ENCODE measurements around the gene NPAS3. TPM values are rescaled to one million over a fixed set of nuclear protein-coding genes. Genes with fewer than 3 reads are reported as not detected.

The NPAS3 gene
- total and polyA plus RNA-seq, 11 donors, result 0.15 to 3.4 (median 0.92) TPM

DNA sequence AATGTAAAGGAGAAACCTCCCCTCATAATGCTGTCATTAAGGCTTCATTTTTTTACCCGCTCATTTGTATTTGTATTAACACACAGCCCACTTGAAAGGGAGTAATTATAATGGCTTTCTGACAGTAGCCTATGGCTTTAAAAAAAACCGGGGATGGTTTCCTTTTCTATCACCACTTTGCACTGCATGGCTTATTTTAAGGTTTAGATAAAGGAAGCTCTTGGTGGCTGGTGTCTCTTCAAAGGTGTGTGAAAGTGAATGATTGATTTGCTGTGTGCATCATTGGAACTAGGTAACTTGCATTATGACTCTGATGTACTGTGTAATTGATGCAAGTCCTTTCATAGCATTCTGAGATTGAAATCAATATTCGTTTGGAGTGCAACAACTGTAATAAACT lies 80.7 kb downstream of the NPAS3 start:
- TF ChIP-seq POLR2A (IDR thresholded peaks at IDR 0.05), result no peak
- TF ChIP-seq, protein P1, sequence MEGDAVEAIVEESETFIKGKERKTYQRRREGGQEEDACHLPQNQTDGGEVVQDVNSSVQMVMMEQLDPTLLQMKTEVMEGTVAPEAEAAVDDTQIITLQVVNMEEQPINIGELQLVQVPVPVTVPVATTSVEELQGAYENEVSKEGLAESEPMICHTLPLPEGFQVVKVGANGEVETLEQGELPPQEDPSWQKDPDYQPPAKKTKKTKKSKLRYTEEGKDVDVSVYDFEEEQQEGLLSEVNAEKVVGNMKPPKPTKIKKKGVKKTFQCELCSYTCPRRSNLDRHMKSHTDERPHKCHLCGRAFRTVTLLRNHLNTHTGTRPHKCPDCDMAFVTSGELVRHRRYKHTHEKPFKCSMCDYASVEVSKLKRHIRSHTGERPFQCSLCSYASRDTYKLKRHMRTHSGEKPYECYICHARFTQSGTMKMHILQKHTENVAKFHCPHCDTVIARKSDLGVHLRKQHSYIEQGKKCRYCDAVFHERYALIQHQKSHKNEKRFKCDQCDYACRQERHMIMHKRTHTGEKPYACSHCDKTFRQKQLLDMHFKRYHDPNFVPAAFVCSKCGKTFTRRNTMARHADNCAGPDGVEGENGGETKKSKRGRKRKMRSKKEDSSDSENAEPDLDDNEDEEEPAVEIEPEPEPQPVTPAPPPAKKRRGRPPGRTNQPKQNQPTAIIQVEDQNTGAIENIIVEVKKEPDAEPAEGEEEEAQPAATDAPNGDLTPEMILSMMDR (IDR thresholded peaks at IDR 0.05), result no peak
- intact Hi-C loops (cut with DNase I), result no loop called here
- Histone ChIP-seq H3K4me3 (no peak overlapping the region), H3K36me3 (no peaks in the 10 kb centered on the region), H3K9me3 (no peaks in the 10 kb centered on the region), H3K27ac (no peak overlapping the region), H3K27me3 (no peaks in the 10 kb centered on the region), H3K4me1 (no peaks in the 10 kb centered on the region)
- WGBS, 4 donors, result 70 to 76% (median 72%) methylated on average over 3 of the region's 3 CpGs
- ATAC-seq (no peak), DNase-seq (no peak)

GRCh38 chr14:33026850-33027430 lies 88.3 kb downstream of the NPAS3 start:
- intact Hi-C loops (cut with DNase I), result no loop called here
- Histone ChIP-seq H3K9me3 (no peaks in the 10 kb centered on the region), H3K27ac (peak overlapping the region in 2 of 12 donors; percentile 6 to 21), H3K27me3 (no peaks in the 10 kb centered on the region), H3K36me3 (no peaks in the 10 kb centered on the region), H3K4me1 (peaks cover 0 to 11% (median 0%) of the 10 kb centered on the region in 12 donors), H3K4me3 (no peak overlapping the region)
- TF ChIP-seq POLR2A (IDR thresholded peaks at IDR 0.05), result no peak
- TF ChIP-seq, protein P1 (IDR thresholded peaks at IDR 0.05), result no peak
- DNase-seq (peak in 2 of 5 donors; percentile 20 to 25), ATAC-seq (peak in 2 of 4 donors; percentile 24 to 49)
- 55 to 71% (median 70%) methylated on average over 5 of the region's 5 CpGs for WGBS, 4 donors

DNA sequence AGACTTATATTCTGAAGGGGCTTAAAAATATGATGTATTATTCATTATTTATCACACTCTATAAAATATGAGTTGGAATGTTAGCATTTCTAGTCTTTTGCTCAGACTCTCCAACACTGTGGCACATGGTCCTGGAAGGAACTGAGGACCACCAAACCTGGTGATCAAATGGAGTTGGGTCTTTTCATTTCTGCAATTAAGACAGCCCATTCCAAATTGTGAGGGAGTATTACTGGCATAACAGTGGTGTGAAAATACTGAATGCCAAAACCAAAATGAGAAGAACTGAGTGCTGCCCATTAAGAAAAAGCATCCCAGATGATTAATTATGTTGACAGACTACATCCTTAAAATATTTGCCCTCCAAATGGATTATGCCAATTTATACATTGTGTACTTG lies 90.8 kb downstream of the NPAS3 start:
- intact Hi-C loops (cut with DNase I), result no loop called here
- H3K27me3 ChIP-seq, result no peaks in the 10 kb centered on the region
- no peak for ATAC-seq

DNA sequence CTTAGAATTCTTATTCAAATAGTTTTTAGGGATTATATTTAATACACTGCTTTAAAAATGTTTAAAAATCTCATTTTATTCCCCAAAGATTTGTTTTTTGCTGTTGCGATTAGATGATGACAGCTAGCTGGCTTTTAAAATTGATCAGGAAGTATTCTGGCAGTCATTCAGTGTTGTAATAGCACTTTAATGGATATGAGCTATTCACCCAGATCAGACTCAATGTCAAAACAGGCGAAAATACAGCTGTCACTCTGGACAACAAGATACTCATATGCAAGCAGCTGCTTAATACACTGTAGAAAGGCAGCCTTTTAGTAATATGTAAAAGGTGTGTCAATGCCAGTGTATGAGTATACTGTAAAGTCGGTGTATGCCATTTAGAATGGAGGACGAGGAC lies 91.7 kb downstream of the NPAS3 start:
- H3K36me3 ChIP-seq, result no peaks in the 10 kb centered on the region

More for the DNA sequence above, 90.8 kb downstream of the NPAS3 start:
- no peaks in the 10 kb centered on the region for H3K36me3 ChIP-seq
- TF ChIP-seq, protein P1 (IDR thresholded peaks at IDR 0.05), result no peak
- TF ChIP-seq POLR2A (IDR thresholded peaks at IDR 0.05), result no peak
- no peaks in the 10 kb centered on the region for H3K9me3 ChIP-seq
- H3K4me3 ChIP-seq, result no peak overlapping the region
- DNase-seq, result no peak
- H3K4me1 ChIP-seq, result peaks cover 0 to 11% (median 0%) of the 10 kb centered on the region in 12 donors
- H3K27ac ChIP-seq, result no peak overlapping the region

More for the DNA sequence above, 91.7 kb downstream of the NPAS3 start:
- 70 to 87% (median 74%) methylated on average over 4 of the region's 4 CpGs for WGBS, 4 donors
- Histone ChIP-seq H3K9me3 (no peaks in the 10 kb centered on the region), H3K4me1 (peaks cover 0 to 11% (median 0%) of the 10 kb centered on the region in 12 donors), H3K4me3 (no peak overlapping the region), H3K27me3 (no peaks in the 10 kb centered on the region), H3K27ac (no peak overlapping the region)
- DNase-seq (no peak), ATAC-seq (no peak)
- TF ChIP-seq, protein P1 (IDR thresholded peaks at IDR 0.05), result no peak
- intact Hi-C loops (cut with DNase I), result no loop called here
